Nephron (organoid): ENCODE results near the gene SLC44A5.
"Not testable (repeated sequence)": the region's sequence is repeated elsewhere in the genome, so short reads cannot be mapped to it uniquely, and the experiment has no call there.

Source experiments
- H3K27ac Mint-ChIP-seq, 3 experiments: 2 replicates each; pipeline ENCODE4 v1.8.0; 2020; ENCODE audit warnings: mixed read lengths in 3 of 3, mild to moderate bottlenecking in 2 of 3, moderate library complexity in 1 of 3
- H3K27me3 Mint-ChIP-seq: 2 replicates; pipeline ENCODE4 v1.8.0; 2021; ENCODE audit warnings: low read depth, mild to moderate bottlenecking, moderate library complexity, mixed read lengths
- H3K36me3 Mint-ChIP-seq: 2 replicates; pipeline ENCODE4 v1.8.0; 2020; ENCODE audit warnings: low read depth, mixed read lengths
- H3K4me1 Mint-ChIP-seq: 2 replicates; pipeline ENCODE4 v1.8.0; 2020; ENCODE audit warnings: mixed read lengths
- H3K4me3 Mint-ChIP-seq, 3 experiments: 2 replicates each; pipeline ENCODE4 v1.8.0; 2020; ENCODE audit warnings: mild to moderate bottlenecking in 3 of 3, mixed read lengths in 3 of 3, moderate library complexity in 2 of 3
- H3K9me3 Mint-ChIP-seq: 2 replicates; pipeline ENCODE4 v1.8.0; 2020; ENCODE audit warnings: mixed read lengths
- CTCF ChIP-seq, 3 experiments: fragments of 200-600 bp; sonication (generic); IDR thresholded peaks; one replicate each; pipeline ENCODE4 v1.5.0; 2021; ENCODE audit warnings: antibody characterized with exemption in 3 of 3; ENCODE audit not compliant: unreplicated experiment in 3 of 3

SLC44A5 gene

GRCh38 chr1:75396745-75397144 is 214.2 kb downstream of the SLC44A5 start:
- no peaks in the 10 kb centered on the region for H3K36me3 Mint-ChIP-seq
- no peak overlapping the region for H3K4me3 Mint-ChIP-seq
- H3K4me1 Mint-ChIP-seq: no peaks in the 10 kb centered on the region
- H3K9me3 Mint-ChIP-seq: no peaks in the 10 kb centered on the region
- no peak overlapping the region for H3K27ac Mint-ChIP-seq
- no peak for TF ChIP-seq CTCF (IDR thresholded peaks at IDR 0.05; ENCODE audit: unreplicated experiment in 3 of 3)
- H3K27me3 Mint-ChIP-seq: no peaks in the 10 kb centered on the region

GRCh38 chr1:75396260-75396659 is 214.7 kb downstream of the SLC44A5 start:
- no peak for TF ChIP-seq CTCF (IDR thresholded peaks at IDR 0.05; ENCODE audit: unreplicated experiment in 3 of 3)
- peaks cover 4% of the 10 kb centered on the region for H3K9me3 Mint-ChIP-seq
- no peak overlapping the region for H3K27ac Mint-ChIP-seq
- H3K36me3 Mint-ChIP-seq: no peaks in the 10 kb centered on the region
- H3K4me1 Mint-ChIP-seq: no peaks in the 10 kb centered on the region
- no peak overlapping the region for H3K4me3 Mint-ChIP-seq
- H3K27me3 Mint-ChIP-seq: no peaks in the 10 kb centered on the region

- Mint-ChIP-seq H3K4me1 (no peaks in the 10 kb centered on the region), H3K4me3 (no peak overlapping the region), H3K27ac (no peak overlapping the region), H3K27me3 (no peaks in the 10 kb centered on the region), H3K9me3 (peaks cover 21% of the 10 kb centered on the region), H3K36me3 (no peaks in the 10 kb centered on the region)
- no peak for TF ChIP-seq CTCF (IDR thresholded peaks at IDR 0.05; ENCODE audit: unreplicated experiment in 3 of 3)
Observed at GRCh38 chr1:75394386-75395139, 216.4 kb downstream of the SLC44A5 start.

- no peaks in the 10 kb centered on the region for H3K36me3 Mint-ChIP-seq
- H3K27ac Mint-ChIP-seq: no peak overlapping the region
- no peak overlapping the region for H3K4me3 Mint-ChIP-seq
- peaks cover 28% of the 10 kb centered on the region for H3K9me3 Mint-ChIP-seq
- no peak for TF ChIP-seq CTCF (IDR thresholded peaks at IDR 0.05; ENCODE audit: unreplicated experiment in 3 of 3)
- no peaks in the 10 kb centered on the region for H3K4me1 Mint-ChIP-seq
- no peaks in the 10 kb centered on the region for H3K27me3 Mint-ChIP-seq
Observed at GRCh38 chr1:75392278-75392677, 218.6 kb downstream of the SLC44A5 start.

- H3K27me3 Mint-ChIP-seq, H3K36me3 Mint-ChIP-seq, H3K4me3 Mint-ChIP-seq, H3K4me1 Mint-ChIP-seq, H3K9me3 Mint-ChIP-seq, H3K27ac Mint-ChIP-seq: not testable (repeated sequence)
Observed at GRCh38 chr1:75375476-75376447, 235.2 kb downstream of the SLC44A5 start.

- H3K27ac Mint-ChIP-seq: no peak overlapping the region
- H3K36me3 Mint-ChIP-seq: no peaks in the 10 kb centered on the region
- H3K4me3 Mint-ChIP-seq: no peak overlapping the region
- no peaks in the 10 kb centered on the region for H3K27me3 Mint-ChIP-seq
- no peaks in the 10 kb centered on the region for H3K4me1 Mint-ChIP-seq
- TF ChIP-seq CTCF (IDR thresholded peaks at IDR 0.05; ENCODE audit: unreplicated experiment in 3 of 3): no peak
- peaks cover 6% of the 10 kb centered on the region for H3K9me3 Mint-ChIP-seq
Observed at GRCh38 chr1:75373542-75374159, 237.3 kb downstream of the SLC44A5 start.
